Measurements from ENCODE around the gene CCDC33.

CCDC33 gene

GRCh38 chr15:74291101-74292071 is 55.3 kb downstream of the CCDC33 start:
- DNase-seq = peak; percentile 36

DNA sequence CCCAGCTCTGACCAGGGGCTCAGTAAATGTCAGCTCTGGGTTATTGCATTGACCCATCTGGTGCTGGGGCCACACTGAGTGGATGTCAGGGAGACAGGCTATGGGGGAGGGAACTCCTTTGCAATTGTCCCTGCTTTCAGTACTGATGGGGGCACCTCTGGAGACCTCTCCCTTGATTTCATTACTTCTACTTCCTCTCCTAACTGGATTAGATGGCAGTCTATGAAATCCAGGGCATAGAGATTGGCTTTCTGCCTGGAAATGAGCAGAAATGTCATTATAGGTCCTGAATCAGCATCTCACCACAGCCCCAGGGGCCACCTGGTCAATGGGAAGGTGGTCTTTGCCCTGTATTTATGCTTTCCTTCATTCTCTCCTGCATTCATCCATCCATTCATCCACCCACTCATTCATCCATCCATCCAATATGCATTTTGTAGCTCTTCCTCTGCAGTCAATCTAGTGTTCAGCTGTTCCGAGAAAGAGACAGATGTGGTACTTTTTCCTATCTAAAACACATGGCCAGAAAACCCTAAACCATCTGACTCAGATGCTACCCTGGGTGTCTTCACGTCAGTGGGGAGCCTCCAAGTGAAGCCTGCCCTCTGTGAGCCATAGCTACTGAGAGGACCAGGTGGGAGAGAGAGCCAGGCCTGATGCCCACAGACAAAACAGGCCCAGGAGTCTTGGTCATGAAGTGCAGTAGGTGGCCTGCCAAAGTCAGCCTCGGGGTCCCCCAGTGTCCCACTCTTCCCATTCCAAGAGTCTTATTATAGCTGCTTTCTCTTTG is 57.1 kb downstream of the CCDC33 start:
- DNase-seq = no peak

DNA sequence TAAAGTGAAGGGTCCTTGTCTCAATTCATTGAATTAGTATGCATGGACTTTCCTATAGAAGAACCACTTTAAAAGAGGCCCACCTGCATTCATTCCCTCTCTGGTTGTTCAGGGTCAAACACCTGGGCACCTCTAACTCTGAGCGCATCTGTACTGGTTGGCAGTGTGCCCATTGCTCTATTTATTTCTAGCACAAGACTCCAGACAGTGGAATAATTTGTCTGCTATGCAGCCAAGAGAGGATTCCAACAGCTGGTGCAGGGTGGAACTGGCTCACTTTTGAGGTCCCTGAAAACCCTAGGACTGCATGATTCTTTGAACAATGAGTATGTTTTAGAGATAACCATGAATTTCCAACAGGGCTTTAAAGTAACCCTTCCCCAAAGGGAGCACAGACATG is 57.9 kb downstream of the CCDC33 start:
- no peak for DNase-seq

- no peak for DNase-seq
Measured at GRCh38 chr15:74295800-74296199, 59.7 kb downstream of the CCDC33 start.

DNA sequence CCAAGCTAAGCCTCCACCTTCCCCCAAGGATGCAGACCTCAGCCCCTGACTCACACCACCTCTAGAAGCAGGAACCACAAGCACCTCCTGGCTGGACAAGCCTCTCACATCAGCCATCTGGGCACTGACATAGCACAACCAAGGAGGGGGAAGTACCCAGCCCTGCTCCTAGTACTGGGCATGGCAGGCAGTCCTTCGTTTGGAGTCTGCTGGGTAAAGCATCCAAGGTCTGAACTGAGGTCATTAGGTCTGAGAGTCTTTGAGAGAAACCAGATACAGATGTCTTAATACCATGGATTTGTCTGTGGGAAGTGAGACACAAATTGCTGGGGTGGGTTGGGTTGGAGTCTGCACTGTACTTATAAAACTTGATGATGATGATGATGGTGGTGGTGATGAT is 61.8 kb downstream of the CCDC33 start:
- no peak for DNase-seq

- no peak for DNase-seq
Measured at GRCh38 chr15:74300057-74300795, 64.1 kb downstream of the CCDC33 start.

DNA sequence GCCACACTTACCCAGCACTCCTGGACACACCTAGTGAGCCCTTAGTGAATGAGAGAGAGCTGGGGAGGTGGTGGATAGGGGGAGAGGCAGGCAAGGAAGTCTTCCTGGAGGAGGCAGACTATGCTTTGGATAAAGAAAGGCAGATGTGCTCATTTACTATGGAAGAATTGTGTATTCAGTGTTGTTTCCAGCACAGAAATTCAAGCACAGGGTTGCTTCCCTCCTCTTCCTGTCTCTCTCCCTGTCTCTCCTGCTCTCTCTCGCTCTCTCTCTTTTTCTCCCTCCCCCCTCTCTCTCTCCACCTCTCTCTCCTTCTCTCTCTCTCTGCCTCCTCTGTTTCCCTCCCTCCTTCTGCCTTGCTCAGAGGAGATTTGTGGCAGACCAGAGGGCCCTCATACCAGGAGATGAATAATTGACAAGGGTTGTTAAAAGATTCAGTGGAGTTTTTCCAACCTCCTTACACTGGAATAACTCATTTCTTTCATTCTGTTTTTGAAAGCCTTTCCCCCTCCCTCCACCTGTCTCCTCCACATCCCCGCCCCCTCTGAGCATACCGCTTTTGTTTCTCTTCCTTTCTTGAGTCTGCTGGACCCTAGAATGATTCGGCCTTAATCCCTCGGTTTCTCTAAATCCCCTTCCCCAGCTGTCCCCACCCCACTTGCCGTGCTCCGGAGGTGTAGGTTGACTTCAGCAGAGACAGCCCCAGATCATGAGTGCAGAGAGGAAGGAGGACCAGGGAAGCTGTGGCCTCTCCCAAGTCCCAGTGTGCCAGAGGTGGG is 65.6 kb downstream of the CCDC33 start:
- DNase-seq = no peak

GRCh38 chr15:74302821-74303359 is 66.8 kb downstream of the CCDC33 start:
- no peak for DNase-seq

GRCh38 chr15:74303741-74304309 is 67.7 kb downstream of the CCDC33 start:
- DNase-seq = no peak

DNA sequence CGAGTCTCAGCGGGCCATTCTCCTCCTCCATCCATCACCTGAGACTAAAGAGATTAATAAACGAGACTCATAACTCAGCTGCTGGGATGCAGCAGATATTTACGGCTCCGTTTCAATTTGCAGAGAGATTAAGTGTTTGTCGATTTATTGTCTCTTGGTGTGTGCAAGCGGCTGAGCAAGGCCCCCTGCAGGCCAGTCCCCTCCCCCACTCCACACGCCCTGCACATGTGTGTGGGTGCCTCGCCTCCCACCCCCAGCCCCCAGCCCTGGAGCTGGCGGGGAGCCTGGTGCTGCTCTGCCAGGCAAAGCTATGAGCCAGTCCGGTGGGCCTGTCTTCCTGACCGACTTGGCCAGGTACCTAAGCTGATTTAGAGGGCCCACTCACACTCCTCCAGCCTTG is 68.3 kb downstream of the CCDC33 start:
- no peak for DNase-seq

- DNase-seq = no peak
Measured at GRCh38 chr15:74305687-74306086, 69.6 kb downstream of the CCDC33 start.

DNA sequence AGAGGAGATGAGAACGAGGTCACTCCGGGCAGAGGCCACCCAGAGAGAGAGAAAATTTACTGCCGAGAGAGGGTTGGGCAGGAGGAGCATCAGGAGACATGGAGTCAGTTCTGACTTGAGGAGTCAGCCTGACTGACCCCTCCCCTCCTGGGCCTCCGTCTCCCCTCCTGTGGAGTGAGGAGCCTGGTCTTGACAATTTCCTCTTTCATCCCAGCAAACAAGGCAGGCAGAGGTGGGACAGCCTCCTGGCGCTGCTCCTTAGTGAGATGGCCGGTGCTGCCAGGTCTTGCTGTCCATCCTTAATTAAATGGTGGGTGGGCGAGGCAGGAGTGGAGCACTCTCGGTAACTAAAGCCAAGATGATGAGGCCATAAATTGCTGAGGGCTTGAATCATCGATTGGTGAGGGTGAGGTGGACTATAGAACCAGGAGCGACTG is 70.7 kb downstream of the CCDC33 start:
- no peak for DNase-seq

DNA sequence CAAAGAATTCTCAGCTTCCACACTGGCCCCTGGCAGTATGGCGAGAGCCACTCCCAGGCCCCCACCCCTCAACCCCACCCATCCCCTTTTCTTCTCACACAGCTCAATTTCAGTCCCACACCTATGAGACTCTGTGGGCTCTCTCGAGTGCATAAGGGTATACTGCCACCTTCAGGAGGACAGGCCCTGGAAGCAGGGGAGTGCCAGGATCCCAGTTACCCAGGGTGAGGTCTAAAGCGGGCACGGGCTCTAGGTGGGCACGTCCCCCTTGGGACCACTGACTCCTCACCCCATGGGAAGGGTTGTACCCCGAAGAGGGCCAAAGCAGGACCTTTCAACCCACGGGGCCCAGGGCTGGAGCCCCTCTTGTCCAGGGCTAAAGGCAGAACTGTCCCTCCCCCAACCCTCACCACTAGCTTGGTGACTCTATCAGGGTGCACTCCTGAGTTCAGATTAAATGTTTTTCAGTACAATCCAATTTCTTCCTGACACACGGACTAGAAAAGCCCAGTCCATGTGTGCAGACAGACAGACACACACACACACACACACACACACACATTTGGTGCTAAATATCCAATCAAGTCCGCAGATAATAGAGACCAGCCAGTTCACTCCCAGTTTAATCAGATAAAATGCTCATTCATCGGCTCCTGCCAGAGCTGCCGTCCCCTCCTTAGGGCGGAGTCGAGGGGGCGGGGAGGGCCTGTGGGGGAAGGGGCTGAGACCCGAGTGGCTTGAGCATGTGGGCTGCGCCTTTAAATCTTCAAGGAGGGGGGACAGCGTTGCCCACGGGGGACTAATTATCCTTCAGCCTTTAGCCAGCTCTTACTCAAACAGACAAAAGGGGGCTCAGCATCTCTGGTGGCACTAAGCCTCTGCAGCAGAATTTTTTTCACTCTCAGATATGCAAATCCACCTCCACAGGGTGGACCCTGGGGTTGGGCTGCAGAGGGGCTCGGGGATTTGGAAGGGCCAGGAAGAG is 72.0 kb downstream of the CCDC33 start:
- no peak for DNase-seq

GRCh38 chr15:74311734-74312444 is 75.8 kb downstream of the CCDC33 start:
- DNase-seq = no peak

DNA sequence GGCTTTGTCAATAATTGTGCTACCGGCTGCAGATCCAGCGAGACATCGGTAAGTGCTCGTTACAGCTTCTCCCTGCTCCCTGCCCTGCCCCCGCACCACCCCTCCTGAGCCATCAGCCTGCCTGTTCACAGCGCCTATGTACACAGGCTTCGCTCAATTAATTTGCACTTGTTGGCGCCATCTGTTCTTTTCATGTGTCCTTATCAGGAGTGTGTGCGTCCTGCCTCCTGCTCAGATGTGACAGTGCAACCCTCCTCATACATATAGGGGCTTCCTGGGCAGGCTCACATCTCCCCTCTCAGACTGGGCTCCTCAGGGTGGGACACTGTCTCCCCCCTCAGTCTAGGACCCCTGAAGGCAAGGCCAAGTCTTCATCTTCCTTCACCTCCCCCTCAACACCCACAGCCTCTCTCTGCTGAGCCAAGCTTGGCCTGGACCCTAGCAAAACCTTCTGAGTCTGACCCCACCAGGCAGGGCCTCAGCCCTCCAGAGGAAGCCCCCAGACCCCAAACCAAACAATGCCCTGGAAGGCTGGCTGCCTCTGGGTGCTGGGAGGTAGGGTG is 76.4 kb downstream of the CCDC33 start:
- no peak for DNase-seq

- no peak for DNase-seq
Measured at GRCh38 chr15:74313889-74314288, 77.8 kb downstream of the CCDC33 start.

DNA sequence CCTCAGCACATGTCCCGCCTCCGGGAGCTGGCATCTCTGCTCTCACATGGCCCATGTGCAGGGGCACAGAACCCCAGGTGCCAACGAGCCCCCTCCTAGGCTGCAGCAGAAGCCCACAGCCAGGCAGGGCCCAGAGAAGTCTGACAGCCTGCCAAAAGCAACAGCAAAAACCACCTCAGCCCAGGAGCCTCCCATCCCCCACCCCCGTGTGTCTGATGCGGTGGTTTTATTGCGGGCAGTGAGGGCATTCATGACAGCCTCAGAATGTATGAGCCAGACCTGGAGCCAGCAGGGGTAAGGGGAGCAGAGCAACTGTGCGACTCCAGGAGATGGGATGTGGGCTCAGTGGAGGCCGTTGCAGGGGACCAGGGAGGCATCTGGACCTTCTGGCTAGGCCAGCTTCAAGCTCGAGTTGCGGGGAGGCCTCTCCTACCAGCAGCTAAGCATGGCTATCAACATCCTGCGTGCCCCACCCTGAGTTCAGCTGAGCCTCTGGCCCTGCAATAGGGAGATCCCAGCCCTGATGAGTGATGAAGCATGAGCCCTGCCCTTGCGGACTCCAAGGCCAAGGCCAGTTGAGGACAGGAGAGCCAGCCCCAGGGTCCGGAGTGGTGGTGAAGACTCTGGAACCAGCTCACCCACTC is 78.8 kb downstream of the CCDC33 start:
- no peak for DNase-seq

GRCh38 chr15:74315626-74316025 is 79.5 kb downstream of the CCDC33 start:
- no peak for DNase-seq

DNA sequence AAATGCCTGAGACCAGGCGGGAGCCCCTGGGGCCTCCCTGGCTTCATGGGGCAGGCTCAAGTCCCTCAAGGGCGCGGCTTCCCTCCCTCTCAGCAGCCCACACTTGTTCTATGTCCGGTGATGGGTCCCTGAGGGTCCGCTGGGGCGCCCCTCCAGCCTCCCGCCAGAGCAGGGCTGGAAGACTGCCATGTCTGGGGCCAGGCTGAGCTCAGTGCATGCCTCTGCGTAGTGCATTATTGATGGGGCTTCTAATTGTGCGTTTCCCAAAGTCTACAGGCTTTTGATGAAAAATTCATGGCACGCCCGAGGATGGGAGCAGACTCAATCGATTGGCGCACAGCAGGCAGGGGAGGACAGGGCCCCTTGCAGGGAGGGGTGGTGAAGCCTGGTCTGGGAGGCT is 80.0 kb downstream of the CCDC33 start:
- DNase-seq = no peak

All from central memory CD4-positive, alpha-beta T cell (primary cell).